Stimulated activated CD8-positive, alpha-beta memory T cell treated with anti-CD3 and anti-CD28 coated beads, Interleukin-4, amount 100 ng/mL, for 4 hours (primary cell): ENCODE data around the gene PAX2.
"Not testable (repeated sequence)": the region's sequence is repeated elsewhere in the genome, so short reads cannot be mapped to it uniquely, and the experiment has no call there.

ENCODE experiments used
- DNase-seq, 2 donors: peaks; one replicate each; pipeline ENCODE4 v3.0.0-alpha.2; 2020; ENCODE audit warnings: low read depth in 2 of 2, low spot score in 1 of 2

The PAX2 gene

DNA sequence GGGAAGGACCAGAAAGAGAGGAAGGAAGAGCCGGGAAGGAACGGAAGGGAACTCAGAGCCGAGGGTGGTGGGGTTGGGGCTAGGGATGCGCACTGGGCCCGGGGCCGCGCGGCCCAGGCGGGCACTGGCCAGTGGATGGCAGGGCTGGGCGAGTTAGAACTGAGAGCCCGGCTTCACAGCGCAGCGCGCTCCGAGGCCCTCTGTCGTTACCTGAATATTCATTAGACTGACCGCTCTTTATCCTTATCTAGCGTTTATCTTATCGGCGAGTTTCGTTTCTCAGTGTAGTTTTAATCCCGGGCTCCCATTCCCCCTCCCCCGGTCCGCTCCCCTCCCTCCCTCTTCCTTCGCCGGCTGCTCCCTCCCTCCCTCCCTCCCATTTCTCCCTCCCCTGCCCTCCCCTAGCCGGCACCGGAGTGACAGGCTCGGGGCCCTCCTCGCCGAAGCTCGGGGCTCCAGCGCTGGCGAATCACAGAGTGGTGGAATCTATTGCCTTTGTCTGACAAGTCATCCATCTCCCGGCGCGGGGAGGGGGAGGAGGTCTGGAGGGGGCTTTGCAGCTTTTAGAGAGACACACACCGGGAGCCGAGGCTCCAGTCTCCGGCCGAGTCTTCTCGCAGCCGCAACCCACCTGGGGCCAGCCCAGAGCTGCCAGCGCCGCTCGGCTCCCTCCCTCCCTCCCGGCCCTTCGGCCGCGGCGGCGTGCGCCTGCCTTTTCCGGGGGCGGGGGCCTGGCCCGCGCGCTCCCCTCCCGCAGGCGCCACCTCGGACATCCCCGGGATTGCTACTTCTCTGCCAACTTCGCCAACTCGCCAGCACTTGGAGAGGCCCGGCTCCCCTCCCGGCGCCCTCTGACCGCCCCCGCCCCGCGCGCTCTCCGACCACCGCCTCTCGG, at the start of gene PAX2:
Gene PAX2, plus strand, starts transcription at position 596 of the 895 bp plus-strand sequence. CDS start 679 bp downstream, outside the sequence.
- DNase-seq, result no peak

DNA sequence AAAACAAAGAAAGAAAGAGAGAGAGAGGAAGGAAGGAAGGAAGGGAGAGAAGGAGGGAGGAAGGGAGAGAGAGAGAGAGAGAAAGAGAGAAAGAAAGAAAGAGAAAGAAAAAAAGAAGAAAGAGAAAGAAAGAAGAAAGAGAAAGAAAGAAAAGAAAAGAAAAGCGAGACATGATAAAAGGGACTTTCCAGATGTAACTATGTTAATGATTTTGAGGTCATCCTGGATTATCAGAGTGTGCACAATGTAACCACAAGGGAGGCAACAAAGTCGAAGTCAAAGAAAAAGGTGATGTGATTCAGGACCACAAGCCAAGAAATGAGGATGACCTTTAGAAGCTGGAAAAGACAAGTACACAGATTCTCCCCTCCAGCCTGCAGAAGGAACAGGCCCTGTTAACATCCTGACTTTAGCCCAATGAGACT, 48.9 kb upstream of the PAX2 start:
- DNase-seq, result no peak

DNA sequence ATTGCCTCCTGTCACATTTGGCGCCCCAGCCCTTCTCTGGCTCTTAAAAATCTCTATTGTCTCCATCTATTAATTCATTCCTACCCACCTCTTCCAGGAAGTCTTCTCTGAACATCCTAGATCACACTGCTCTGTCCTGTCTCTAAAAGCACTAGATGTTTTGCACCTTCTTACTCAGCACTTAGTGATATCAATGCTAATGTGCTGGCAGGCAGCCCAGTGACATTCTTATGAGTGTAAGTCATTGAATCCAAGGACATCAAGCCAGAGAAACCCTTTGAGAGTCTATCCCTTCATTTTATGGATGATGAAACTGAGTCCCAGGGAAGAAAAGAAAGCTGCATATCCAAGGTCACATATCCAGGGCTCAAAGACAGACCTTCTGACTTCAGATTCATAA, 48.3 kb upstream of the PAX2 start:
- DNase-seq, result no peak

DNA sequence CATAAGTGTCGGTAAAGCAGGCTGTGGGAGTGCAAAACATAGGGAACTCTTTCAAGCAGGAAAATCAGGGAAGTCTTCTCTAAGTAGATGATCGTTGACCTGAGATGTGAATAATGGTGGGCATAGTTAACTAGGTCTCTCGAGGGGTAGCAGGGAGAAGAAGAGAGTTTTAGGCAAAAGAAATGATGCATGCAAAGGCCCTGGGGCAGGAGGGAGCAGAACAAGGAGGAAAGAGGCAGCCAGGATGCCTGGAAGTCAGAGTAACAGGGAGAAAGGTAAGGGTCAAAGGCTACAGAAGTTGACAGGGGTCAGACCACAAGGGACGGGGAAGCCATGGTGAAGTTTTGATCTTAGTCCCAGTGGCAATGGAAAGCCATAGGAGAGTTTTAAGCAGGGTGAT, 47.8 kb upstream of the PAX2 start:
- no peak for DNase-seq

DNA sequence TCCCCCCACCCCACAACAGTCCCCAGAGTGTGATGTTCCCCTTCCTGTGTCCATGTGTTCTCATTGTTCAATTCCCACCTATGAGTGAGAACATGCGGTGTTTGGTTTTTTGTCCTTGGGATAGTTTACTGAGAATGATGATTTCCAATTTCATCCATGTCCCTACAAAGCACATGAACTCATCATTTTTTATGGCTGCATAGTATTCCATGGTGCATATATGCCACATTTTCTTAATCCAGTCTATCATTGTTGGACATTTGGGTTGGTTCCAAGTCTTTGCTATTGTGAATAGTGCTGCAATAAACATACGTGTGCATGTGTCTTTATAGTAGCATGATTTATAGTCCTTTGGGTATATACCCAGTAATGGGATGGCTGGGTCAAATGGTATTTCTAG, 43.7 kb upstream of the PAX2 start:
- not testable (repeated sequence) for DNase-seq

DNA sequence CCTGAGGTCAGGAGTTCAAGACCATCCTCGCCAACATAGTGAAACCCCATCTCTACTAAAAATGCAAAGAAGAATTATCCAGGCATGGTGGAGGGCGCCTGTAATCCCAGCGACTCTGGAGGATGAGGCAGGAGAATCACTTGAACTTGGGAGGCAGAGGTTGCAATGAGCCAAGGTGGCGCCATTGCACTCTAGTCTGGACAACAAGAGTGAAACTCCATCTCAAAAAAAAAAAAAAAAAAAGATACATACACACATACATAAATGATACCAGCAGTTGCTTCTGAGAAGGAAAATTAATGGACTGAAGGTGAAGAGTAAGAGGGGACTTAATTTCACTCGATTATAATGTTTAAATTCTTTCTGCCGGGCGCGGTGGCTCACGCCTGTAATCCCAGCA, 40.2 kb upstream of the PAX2 start:
- no peak for DNase-seq

DNA sequence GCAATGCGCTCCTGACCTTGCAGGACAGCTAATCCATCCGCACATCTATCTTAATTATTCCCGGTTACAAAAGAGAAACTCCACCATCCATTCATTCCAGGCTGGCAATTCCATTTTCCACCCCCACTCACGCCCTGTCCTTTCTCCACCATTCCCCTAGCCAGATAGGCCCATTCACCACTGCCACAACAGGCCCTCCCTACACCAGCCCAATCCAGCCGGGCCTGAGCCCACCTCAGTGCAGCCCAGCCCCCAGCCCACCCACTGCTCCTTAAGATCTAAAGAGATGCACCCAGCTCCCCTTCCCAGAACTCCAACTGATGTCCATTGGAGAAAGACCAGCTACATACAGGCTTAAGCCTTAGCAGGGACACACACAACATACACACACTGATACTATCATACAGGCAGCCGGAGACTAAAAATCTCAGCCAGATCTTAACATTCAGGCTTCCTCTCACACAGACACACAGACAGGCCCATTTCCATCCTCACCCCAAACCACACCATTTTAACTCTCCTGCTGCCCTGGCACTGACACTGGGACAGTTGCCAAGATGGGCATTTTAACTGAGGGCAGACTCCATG, 38.0 kb upstream of the PAX2 start:
- no peak for DNase-seq

DNA sequence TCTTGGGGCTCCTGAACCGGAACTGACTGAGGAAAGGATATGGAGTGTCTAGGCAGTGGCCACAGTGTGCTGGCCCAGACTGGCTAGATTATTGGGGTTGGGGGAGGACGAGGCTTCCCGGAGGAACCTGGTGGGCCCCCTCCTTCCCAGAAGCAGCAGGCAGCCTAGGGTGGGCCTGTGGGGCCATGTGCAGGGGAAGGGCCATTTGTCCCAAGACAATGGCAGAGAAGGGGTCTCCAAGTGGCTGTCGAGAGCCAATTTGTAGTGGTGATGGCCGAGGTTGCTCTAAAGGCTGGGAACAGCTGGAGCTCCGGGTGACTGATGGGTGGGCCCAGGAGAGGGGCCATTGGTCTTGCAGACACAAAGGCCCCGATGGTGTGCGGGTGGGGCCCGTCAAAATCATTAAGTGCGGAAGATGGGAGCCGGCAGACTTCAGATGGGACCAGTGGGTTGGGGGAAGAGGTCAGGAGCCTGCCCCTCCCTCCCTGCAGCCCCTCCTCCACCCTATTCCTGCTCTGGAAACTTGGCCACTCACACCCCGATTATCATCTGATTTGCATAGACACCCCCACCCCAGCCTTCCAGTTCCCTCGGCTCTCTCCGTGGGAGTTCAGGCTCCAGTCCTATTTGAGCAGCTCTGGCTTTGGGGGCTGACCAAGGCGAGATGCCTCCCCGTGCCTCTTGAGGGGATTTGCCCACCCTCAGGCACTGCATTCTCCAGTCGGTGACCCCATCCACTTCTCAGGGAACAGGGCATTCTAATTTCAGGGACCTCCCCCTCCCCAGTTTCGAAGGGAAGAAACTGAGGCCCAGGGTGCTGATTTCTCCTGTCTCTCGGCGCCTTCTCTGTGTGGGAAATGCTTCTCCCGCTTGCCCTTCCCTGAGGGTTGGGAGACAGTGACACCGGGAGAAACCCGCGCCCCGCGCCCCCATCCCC, 36.0 kb upstream of the PAX2 start:
- no peak for DNase-seq

DNA sequence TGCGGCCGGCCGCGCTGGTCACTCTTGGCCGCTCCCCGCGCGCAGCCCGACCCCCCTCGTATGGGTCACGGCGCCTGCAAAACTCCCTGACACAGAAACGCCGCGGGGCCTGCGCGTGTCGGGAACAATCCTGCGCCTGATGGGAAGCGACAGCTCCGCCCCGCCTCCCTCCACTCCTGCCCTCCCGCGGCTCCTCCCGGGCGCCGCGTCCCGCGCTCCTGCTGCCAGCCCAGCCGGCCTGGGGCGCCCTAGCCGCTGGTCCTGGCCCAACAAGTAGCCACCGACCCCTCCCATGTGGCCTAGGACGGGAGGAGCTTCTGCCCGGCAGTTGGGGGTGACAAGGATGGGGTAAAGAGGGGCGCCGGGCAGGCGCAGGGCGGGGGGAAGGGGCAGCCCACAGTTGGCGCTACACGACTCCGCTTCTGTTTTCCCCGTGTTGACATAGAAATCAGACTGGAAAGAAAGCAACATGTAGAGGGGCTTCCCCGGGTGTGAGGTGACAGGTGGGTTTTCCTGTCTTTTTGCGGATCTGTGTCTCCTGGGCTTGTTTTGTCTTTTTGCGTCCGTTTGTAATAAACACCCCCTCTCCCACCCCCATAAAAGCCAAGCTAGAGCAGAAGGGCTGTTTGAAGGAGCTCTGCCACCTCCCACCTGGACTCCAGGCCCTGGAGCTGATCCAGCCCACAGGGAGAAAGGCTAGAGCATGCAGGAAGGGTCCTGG, 35.1 kb upstream of the PAX2 start:
- DNase-seq, result no peak

DNA sequence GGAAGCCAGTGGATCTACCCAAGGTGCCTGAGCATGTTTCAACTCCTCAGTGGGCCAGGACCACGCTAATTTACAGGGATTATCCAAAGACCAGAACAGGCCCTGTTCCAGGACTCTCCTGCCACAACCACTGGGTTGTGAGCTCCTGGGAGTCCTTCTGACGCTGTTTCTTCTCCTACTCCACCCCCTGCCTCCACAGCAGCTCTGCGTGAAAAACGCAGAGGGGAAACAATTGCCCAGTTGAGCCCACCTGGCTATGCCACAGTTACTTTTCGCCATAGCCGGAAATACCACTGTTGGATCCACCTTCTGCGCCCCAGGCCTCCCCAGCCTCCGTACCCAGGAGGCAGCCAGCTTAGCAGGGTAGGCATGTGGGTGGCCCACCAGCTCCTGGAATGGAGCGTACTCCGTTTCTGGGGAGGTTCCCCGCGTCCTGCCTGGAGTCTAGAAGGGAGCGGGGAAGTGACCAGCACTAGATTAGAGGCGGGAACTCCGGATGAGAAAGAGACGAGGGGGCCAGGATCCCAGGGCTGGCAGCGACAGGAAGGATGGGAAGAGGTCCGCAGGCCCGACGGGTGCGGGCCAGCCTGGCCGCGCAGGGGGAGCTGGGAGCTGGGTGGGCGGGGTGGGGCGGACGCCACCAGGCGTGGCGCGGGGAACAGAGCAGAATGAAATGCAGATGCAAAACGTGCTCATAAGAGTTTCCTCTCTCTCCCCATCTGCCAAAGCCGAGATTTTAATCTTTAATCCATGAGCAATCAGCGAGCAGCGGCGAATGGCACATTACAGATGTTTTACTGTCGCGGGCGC, 32.1 kb upstream of the PAX2 start:
- DNase-seq, result no peak

DNA sequence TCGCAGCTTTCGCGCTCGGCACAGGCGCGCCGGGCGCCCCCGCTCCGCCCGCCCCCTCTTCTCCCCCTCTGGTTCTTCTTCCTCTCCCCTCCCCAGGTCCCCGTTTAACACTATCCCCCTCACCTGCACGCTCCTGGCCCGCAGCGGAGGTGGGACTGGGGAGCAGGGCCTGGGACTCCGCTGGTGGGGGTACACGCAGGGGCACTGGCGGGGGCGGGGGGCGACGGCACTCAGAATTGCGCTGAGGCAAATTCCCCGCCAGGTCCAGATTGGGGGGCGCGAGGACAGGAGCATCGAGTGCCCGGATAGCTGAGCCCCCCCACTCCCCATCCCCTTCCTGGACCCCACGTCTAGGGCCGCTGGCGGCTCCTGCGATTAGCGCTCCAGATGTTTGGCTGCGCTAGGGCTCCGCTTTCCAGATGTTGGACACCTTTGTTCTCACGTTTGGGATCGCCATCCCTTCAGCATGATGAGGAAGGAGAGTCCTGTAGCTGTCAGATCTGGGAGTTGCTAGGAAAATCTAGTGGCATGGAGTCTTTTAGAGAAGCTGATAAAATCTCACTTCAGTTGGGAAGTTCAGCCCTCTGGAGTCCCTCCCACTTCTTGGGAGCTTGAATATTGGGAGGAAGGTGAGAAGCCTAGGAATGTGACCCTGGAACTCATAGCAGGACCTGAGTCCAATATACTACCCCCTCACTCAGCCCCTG, 31.4 kb upstream of the PAX2 start:
- DNase-seq, result no peak

DNA sequence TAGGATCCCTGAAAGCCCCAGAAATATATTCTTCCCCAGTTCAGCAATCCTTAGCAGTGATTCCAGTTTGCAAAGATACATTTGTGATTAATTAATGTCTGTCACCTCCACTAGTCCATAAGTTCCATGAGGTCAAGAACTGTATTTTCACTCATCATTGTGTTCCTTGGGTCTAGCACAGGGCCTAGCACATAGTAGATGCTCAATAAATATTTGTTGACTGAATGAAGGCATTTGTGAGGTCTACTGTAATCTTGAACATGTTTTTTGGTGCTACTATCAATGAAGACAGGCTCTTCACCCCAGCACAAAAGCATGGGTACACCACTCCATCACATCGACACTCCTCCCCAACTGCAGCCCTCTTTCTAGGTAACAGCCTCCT, 30.8 kb upstream of the PAX2 start:
- no peak for DNase-seq

DNA sequence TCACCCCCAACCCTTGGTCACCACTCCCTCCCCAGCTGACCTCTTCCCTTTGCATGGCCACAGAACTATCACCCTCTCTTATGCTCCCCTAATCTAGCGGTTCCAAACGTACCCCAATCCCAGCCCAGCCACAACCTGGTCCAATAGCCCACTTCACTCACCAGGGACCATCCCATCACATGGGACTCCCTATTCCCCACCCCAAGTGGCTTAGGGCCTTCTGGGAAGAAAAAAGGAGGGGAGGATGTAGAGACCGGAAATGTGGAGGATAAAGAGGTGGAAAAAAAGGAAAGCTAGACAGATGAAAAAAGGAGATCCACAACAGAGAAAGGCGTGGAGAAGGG, 30.3 kb upstream of the PAX2 start:
- no peak for DNase-seq

DNA sequence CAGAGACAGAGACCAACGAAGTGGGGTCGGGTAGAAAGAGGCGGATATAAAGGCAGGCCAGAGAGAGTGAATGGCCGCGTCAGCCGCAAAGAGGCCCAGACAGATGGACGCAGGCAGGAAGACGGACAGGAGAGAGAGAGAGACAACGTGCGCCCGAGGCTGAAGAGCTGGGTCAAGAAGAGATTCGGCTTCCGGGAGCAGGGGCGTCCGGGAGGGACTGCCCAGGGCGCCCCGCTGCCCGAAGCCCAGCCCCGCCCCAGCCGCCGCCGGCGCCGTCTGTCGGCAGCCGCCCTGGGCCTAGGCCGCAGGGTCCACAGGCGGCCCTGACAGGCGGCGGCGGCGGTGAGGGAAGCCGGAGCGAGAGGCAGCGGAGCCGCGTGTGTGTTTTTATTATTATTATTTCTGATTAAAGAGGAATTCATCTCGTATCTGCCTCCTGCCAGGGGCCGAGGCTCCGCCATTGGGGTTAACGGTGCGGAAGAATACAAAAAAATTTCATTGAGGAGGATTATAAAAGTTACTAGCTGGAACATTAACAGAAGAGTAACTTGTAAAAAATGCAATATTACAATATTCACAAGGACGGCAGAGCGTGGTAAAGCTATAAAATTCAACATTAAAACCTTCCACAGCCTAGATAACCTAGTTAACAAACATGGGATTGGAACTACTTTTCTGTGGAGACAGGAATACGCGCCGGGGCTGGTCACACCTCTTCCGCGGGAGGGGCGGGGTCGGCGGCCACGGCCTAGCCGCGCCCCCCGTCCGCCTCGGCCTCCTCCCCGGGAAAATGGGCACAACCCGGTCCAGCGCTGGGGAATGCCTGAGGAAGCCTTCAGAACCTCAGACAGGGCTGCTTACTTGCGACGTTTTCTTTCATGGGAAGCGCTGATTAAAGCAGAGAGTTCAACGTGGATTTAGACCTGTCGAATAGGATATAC, 29.7 kb upstream of the PAX2 start:
- DNase-seq, result no peak

DNA sequence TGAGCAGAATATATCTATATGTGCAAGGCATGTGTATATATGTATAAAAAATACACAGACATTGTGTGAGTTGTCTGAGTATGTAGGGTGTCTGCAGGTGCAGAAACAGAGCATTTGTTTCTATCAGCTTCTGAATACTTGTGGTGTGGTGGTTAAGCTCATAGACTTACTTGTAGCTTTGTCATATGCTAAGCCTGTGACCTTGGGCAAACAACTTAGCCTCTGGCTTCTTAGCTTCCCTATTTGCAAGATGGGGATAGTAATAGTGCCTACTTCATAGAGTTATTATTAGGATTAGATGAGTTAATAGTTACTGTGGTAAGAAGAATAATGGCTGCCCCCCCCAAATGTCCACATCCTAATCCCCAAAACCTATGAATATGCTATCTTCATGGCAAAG, 28.2 kb upstream of the PAX2 start:
- DNase-seq, result no peak

DNA sequence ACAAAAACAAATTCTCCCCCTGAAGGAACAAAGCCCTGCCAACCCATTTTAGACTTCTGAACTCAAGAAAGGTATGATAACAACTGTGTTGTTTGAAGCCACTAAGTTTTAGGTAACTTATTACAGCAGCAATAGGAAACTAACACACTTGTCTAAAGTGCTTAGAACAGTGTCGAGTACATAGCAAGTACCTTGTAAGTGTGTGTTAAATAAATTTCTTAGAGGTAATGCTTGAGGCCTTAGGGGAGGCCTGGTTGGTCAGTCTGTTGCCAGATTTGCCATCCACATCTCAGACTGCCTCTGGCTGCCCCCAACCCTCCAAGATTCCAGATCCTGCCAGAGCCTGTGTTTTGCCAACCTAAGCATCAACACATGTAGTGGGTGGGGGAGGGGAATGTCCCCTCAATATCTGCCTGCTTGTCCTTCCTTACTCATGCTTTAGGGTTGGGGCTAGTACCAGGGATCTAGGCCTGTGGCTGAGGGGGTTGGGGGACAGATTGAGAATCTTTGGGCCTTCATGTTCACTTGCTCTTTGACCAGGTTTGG, 27.1 kb upstream of the PAX2 start:
- no peak for DNase-seq

DNA sequence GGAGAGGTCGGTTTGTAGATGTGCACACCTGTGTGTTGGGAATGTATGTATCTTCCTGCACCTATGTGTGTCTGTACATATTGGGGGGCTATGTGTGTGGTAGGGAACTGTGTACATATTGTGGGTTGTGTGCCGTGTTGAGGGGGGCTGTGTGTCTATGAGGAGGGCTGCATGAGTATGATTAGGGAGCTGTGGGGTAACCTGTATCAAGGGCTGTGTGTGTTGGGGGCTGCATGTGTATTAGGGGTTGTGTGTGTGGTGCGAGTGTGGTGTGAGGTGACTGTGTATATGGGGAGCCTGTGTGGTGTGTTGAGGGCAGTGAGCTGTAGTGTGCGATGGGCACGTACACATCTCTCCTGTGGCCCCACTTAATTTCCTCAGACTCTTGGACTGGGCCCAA, 22.2 kb upstream of the PAX2 start:
- no peak for DNase-seq

DNA sequence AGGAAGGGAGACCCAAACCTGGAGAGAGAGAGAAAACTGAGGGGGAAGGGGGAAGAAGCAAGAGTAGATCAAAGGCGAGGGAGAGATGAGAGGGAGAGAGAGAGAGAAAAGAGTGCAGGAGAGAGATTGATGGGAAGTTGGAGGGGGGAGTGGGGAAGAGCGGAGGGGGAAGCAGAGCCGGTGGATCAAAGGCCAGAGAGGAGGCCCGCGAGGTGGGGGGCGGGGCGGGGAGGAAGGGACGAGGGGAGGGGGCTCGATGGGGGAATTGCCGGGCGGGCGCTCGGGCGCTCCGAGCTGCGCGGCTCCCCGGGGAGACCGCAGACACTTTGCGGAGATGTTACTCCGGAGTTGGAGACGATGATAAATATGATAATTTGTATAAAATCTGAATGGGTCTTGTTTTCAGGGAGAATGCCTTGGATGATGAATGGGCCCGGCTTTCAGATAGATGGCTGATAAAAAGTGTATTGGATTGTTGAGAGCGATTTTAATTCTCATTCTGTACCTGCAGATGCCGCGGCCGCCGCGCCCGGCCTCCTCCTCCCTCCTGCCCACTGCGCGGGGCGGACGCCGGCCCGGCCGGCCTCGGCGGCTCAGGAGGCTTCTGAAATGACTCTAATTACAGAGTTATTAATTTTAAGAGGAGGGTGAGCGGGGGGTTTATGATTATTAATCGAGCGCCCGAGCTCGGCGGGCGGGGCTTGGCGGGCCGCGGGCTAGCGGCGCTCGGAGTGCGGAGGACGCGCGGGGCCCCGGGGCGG, 21.4 kb upstream of the PAX2 start:
- DNase-seq, result no peak
